GM19193 (cell line): Measurements from ENCODE around the gene HIP1R.

Experiments used
- POLR2A ChIP-seq: IDR thresholded peaks from 4 replicates; pipeline ENCODE4 v1.6.1; 2011; ENCODE audit not compliant: insufficient read depth, insufficient read length; ENCODE audit errors: extremely low read depth

Gene HIP1R

GRCh38 chr12:122851820-122852219 is 16.6 kb downstream of the HIP1R start:
- TF ChIP-seq POLR2A = no peak

DNA sequence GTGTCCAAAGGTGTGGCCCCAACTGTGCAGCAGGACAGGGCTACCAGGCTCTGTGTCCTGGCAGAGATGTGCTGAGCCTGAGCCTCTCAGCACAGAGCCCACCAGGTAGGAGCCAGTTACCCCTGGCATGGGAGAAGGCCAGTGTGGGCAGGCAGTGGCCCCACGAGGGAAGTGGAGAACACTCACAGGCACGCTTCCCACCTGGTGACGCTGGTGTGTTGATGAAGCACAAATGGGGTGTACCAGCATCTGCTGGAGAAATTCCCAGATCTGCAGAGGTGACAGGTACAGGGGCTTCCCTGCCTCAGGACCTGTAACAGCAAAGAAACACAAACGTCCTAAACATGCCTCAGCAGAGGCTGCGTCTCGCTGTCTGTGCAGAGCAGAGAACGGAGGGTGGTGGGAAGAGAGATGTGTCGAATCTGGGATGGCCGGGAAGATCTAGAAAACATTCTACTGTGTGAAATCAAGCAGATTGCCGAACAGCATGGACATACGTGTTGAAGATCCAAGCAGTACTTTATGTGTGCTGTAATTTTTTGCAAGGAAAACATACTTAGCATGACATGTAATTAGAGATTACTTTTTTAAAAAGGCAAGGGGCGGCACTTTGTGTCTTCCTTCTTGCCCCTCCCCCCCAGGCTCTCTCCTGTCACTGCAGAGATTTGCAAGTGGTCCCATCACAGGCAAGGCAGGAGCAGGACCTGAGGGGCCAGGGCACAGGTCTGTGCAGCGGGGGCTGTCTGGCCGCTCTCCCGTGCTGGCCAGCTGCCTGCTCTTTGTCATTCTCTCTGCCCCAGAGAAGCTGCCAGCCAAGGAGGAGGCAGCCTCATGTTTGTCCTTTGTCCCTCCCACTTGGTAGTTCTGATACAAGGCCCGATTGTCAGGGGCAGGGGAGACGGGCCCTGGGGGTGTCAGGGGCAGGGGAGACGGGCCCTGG is 17.3 kb downstream of the HIP1R start:
- no peak for TF ChIP-seq POLR2A

DNA sequence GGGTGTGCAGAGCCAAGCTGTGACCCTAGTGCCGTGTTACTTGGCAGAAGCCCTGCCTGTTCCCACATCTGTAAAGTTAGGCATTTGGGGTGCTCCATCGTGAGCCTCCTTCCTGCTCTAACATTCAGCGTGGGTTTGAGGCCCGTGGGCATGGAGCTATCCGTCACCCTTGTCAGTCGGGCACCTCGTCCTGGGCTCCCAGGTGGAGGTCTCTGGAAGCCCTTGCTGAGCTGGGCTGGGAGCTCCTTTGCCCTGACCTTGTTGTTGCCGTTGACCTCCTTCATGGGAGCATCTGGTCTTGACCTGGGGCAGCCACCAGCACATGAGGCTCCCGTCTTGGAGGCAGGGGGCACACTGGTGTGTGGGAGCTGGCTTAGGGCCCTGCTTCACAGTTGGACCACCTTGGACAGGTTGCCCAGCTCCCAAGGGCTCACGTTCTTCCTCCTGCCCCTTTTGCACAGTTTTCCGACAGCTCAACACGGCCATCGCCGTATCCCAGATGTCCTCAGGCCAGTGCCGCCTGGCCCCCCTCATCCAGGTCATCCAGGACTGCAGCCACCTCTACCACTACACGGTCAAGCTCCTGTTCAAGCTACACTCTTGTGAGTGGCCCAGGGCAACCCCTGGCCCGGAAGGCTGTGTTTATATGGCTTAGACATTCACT is 18.5 kb downstream of the HIP1R start:
- TF ChIP-seq POLR2A = no peak

GRCh38 chr12:122854554-122854953 is 19.3 kb downstream of the HIP1R start:
- TF ChIP-seq POLR2A = no peak

DNA sequence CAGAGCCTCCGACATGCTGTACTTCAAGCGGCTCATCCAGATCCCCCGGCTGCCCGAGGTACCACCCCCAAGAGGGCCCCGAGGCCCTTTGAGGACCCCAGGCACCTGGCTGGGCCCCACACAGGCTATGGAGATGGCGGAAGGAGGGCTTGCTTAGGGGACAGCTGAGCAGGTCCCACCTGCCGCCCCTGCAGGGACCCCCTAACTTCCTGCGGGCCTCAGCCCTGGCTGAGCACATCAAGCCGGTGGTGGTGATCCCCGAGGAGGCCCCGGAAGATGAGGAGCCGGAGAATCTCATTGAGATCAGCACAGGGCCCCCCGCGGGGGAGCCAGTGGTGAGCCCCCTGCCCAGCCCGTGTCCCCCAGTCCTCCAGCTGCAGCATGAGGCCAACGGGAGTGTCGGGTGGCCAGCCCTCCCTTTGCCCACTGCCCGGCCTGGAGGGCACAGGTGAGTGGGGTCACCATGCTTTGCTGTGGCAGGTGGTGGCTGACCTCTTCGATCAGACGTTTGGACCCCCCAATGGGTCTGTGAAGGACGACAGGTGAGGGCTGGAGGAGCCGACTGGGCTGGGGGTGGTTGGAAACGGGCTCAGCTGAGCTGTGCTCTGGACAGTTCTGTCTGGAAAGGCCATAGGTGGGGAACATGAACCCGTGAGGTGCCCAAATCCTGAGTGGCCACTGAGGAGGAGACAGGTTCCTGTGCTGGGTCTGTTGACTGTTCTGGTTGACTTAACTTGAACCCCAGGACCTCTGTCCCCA is 20.0 kb downstream of the HIP1R start:
- TF ChIP-seq POLR2A = no peak

GRCh38 chr12:122855928-122856831 is 20.9 kb downstream of the HIP1R start:
- TF ChIP-seq POLR2A = peak; percentile 1

DNA sequence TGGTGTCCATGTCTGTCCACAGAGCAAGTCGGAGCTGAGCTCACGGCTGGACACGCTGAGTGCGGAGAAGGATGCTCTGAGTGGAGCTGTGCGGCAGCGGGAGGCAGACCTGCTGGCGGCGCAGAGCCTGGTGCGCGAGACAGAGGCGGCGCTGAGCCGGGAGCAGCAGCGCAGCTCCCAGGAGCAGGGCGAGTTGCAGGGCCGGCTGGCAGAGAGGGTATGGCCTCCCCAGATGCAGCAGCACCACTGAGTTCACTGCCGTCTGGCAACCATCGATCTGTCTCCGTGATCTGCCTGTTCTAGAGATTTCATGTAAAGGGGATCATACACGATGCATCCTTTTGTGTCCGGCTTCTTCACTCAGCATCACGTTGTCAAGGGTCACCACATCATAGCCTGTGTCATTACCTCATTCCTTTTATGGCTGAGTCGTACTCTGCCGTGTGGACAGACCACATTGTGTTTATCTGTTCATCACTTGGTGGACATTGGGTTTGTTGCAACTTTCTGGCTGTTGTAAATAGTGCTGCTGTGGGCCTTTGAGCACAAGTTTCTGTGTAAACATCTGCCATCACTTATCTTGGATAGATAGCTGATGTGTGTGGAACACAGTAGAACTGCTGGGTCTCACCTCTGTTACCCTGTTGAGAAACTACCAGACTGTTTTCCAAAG is 21.9 kb downstream of the HIP1R start:
- TF ChIP-seq POLR2A = peak; percentile 5

DNA sequence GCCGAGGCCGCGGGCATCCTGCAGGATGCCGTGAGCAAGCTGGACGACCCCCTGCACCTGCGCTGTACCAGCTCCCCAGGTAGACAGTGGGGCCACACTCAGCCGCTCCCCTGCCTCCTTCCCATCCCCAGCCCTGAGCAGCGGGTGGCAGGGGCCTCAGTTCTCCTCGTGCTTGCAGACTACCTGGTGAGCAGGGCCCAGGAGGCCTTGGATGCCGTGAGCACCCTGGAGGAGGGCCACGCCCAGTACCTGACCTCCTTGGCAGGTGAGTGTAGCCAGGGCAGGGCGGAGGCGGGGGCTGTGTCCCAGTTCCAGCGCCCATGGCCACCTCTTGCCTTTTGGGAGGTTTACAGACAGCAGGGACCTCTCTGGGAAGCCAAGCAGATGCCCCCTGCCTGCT is 22.9 kb downstream of the HIP1R start:
- TF ChIP-seq POLR2A = no peak

DNA sequence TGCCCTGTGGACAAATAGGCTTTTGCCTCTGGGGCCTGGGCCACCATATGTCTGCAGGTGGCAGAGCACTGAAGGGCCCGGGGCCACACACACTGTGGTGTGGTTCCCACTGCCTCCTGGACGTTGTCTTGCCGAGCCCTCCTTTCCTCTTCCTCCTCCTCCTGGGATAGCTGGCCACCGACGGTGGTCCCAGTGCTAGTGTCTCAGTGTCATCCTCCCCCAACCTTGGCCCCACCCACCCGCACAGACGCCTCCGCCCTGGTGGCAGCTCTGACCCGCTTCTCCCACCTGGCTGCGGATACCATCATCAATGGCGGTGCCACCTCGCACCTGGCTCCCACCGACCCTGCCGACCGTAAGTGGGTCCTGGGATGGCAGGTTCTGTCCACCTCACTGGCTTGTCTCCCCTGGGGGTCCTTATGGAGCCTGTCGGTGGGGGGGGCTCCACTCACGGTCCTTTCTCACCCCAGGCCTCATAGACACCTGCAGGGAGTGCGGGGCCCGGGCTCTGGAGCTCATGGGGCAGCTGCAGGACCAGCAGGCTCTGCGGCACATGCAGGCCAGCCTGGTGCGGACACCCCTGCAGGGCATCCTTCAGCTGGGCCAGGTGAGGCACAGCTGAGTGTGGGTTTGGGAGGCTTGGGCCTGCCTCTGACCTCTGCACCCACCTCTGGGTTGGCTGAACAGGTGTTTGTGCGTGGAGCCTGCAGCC is 23.5 kb downstream of the HIP1R start:
- TF ChIP-seq POLR2A = no peak

DNA sequence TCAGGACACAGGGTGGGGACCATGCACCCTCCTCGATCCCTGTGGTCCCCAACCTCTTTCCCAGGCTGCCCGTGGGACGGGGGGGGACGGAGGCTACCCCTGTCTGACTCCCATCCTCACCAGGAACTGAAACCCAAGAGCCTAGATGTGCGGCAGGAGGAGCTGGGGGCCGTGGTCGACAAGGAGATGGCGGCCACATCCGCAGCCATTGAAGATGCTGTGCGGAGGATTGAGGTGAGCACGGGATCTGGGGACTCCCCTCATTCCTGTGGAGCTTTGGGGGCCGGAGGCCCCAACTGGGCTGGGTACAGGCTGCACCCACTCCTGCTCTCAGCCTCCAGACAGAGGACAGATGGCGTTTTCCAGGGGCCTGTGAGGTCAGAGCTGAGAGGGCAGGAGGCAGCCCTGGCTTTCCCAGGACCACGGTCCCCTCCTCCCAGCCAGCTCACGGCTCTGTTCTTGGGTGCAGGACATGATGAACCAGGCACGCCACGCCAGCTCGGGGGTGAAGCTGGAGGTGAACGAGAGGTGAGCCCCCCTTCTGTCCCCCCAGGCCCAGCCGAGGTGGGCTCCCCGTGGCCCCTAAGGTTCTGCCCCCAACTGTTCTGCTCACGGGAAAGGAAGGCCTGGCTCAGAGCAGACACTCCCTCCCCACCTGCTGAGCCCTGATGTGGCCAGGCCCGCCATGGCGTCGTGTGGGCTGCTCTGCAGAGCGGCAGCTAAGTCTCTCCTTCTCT is 24.2 kb downstream of the HIP1R start:
- no peak for TF ChIP-seq POLR2A

- no peak for TF ChIP-seq POLR2A
Measured at GRCh38 chr12:122860040-122860853, 25.0 kb downstream of the HIP1R start.

GRCh38 chr12:122860854-122861586 is 25.8 kb downstream of the HIP1R start:
- TF ChIP-seq POLR2A = no peak

DNA sequence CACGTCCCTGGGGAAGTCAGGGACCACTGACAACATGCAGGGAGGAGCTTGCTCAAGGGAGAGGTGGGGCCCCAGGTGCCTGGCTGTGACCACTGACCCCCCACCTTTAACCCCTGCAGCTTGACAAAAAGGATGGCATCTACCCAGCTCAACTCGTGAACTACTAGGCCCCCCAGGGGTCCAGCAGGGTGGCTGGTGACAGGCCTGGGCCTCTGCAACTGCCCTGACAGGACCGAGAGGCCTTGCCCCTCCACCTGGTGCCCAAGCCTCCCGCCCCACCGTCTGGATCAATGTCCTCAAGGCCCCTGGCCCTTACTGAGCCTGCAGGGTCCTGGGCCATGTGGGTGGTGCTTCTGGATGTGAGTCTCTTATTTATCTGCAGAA is 26.3 kb downstream of the HIP1R start:
- no peak for TF ChIP-seq POLR2A
